Neuronal stem cell (in vitro differentiated cells): ENCODE results near the gene CDSN.
A peak's percentile ranks its signal among the peaks of the same experiment; 100 is the strongest.

ENCODE experiments used
- DNase-seq: peaks from one replicate; pipeline ENCODE4 v3.0.0-alpha.2; 2013; ENCODE audit warnings: low spot score
- H2AFZ ChIP-seq: one replicate; pipeline ENCODE4 v1.6.1; 2013; ENCODE audit warnings: mild to moderate bottlenecking, low read length, inconsistent platforms
- H2AK5ac ChIP-seq: 2 replicates; pipeline ENCODE4 v1.6.1; 2013; ENCODE audit warnings: low read depth, mild to moderate bottlenecking, inconsistent platforms, low read length, moderate library complexity, mixed read lengths
- H2BK120ac ChIP-seq: 2 replicates; pipeline ENCODE4 v1.6.1; 2013; ENCODE audit warnings: low read depth, mild to moderate bottlenecking, inconsistent platforms, low read length, moderate library complexity, mixed read lengths
- H2BK12ac ChIP-seq: one replicate; pipeline ENCODE4 v1.6.1; 2013; ENCODE audit warnings: low read length, inconsistent platforms
- H2BK15ac ChIP-seq: 2 replicates; pipeline ENCODE4 v1.6.1; 2013; ENCODE audit warnings: mild to moderate bottlenecking, low read length, inconsistent platforms, mixed read lengths
- H2BK5ac ChIP-seq: one replicate; pipeline ENCODE4 v1.6.1; 2013; ENCODE audit warnings: inconsistent platforms, mild to moderate bottlenecking, low read length, moderate library complexity
- H3K14ac ChIP-seq: one replicate; pipeline ENCODE4 v1.6.1; 2013; ENCODE audit warnings: low read length, inconsistent platforms
- H3K18ac ChIP-seq: 2 replicates; pipeline ENCODE4 v1.6.1; 2013; ENCODE audit warnings: low read length, inconsistent platforms
- H3K23ac ChIP-seq: 2 replicates; pipeline ENCODE4 v1.6.1; 2013; ENCODE audit warnings: low read depth, mild to moderate bottlenecking, mixed read lengths, low read length, inconsistent platforms; ENCODE audit not compliant: poor library complexity
- H3K27ac ChIP-seq: replicated peaks from 3 replicates; pipeline ENCODE4 v1.5.1; 2013; ENCODE audit warnings: low read length, inconsistent platforms
- H3K27me3 ChIP-seq, 3 experiments: 2 replicates each; pipeline ENCODE4 v1.6.1; 2013; ENCODE audit warnings: low read length in 3 of 3, mild to moderate bottlenecking in 2 of 3, inconsistent platforms in 1 of 3, low read depth in 1 of 3, mixed read lengths in 1 of 3, moderate library complexity in 1 of 3; ENCODE audit not compliant: control insufficient read depth in 3 of 3, insufficient read depth in 3 of 3
- H3K36me3 ChIP-seq, 2 donors: replicated peaks in 1 of 2; 2 replicates each; pipeline ENCODE4 v1.6.1; 2013; ENCODE audit warnings: low read length in 2 of 2; ENCODE audit not compliant: control insufficient read depth in 2 of 2, insufficient read depth in 2 of 2
- H3K4ac ChIP-seq: 2 replicates; pipeline ENCODE4 v1.6.1; 2013; ENCODE audit warnings: inconsistent platforms, mild to moderate bottlenecking, low read length, moderate library complexity
- H3K4me1 ChIP-seq, 2 donors: 1 replicate in 1 of 2; 2 replicates in 1 of 2; pipeline ENCODE4 v1.6.1; 2013; ENCODE audit warnings: low read length in 2 of 2, low read depth in 1 of 2; ENCODE audit not compliant: control insufficient read depth in 2 of 2, insufficient read depth in 1 of 2
- H3K4me2 ChIP-seq: one replicate; pipeline ENCODE4 v1.6.1; 2013; ENCODE audit warnings: mild to moderate bottlenecking, low read length, inconsistent platforms; ENCODE audit not compliant: insufficient read depth, poor library complexity, severe bottlenecking
- H3K4me3 ChIP-seq, 2 donors: 2 replicates each; pipeline ENCODE4 v1.5.1; 2013; ENCODE audit warnings: low read length in 2 of 2, mild to moderate bottlenecking in 2 of 2, inconsistent platforms in 1 of 2, moderate library complexity in 1 of 2
- H3K79me1 ChIP-seq: one replicate; pipeline ENCODE4 v1.6.1; 2013; ENCODE audit warnings: low read depth, mild to moderate bottlenecking, inconsistent platforms, low read length, moderate library complexity
- H3K9ac ChIP-seq: one replicate; pipeline ENCODE4 v1.6.1; 2013; ENCODE audit warnings: mild to moderate bottlenecking, low read depth, low read length, inconsistent platforms; ENCODE audit not compliant: poor library complexity
- H3K9me3 ChIP-seq, 2 donors: replicated peaks in 1 of 2; 2 replicates each; pipeline versions ENCODE3 to v1.6.1; 2013; ENCODE audit warnings: low read length in 2 of 2, mild to moderate bottlenecking in 2 of 2, inconsistent platforms in 1 of 2, low read depth in 1 of 2, mixed read lengths in 1 of 2, moderate library complexity in 1 of 2; ENCODE audit not compliant: control insufficient read depth in 2 of 2, insufficient read depth in 1 of 2
- H4K8ac ChIP-seq: one replicate; pipeline ENCODE4 v1.6.1; 2013; ENCODE audit warnings: low read depth, mild to moderate bottlenecking, inconsistent platforms, low read length, moderate library complexity
- H4K91ac ChIP-seq: one replicate; pipeline ENCODE4 v1.6.1; 2013; ENCODE audit warnings: low read length, low read depth, mild to moderate bottlenecking, inconsistent platforms; ENCODE audit not compliant: poor library complexity
- WGBS, 2 donors: extraction: QIAGEN DNeasy Blood & Tissue Kit; methylation state at CpG; one replicate each; pipeline ENCODE4 v1.1.7; 2013; ENCODE audit warnings: missing lambda C conversion rate in 2 of 2, mixed read lengths in 1 of 2; ENCODE audit not compliant: insufficient read length in 2 of 2, insufficient replicate concordance in 1 of 2; ENCODE audit errors: extremely low coverage in 2 of 2; 5-methylcytosine and 5-hydroxymethylcytosine counted together

CDSN gene

DNA sequence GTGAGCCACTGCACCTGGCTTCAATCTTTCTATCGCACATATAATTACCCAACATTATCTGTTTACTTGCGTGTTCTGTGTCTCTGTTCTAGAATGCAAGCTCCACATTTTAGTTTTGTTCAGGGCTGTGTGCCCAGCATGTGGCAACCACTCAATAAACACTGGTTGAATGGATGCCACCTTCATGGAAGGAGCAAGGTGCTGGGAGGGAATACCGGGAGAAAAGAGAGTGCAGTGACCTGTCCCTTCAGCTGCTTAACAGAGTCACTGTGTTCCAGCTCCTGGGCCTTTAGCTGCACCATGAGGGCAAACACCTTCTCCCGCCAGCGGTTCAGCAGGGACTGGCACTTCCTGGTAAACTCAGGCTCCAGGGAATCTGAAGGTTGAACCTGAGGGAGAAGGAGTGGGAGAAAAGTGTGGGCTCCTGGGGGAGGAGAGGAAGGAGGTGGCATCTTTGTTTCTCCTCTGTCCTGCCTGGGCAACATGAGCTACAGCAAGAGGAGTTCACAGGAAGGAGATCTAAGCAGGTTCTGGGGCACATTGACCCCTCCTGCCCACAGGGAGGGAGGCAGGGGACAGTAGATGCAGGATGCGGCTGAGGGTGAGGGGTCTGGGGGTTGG, 29.7 kb upstream of the CDSN start:
- no peak overlapping the region for H3K27ac ChIP-seq
- no peak overlapping the region for H3K18ac ChIP-seq
- no peak overlapping the region for H2BK120ac ChIP-seq
- peaks cover 2% of the 10 kb centered on the region for H3K79me1 ChIP-seq
- peak overlapping the region; percentile 8 for H3K23ac ChIP-seq
- H3K9ac ChIP-seq, result peak overlapping the region; percentile 30
- no peaks in the 10 kb centered on the region for H3K9me3 ChIP-seq
- no peak overlapping the region for H3K14ac ChIP-seq
- H3K4me1 ChIP-seq, result no peaks in the 10 kb centered on the region
- no CpG with 5 or more reads among the region's 6 CpGs for WGBS, 2 donors
- H3K36me3 ChIP-seq, result peaks cover 31 to 60% of the 10 kb centered on the region in 2 donors
- H4K8ac ChIP-seq, result no peak overlapping the region
- H2AK5ac ChIP-seq, result no peak overlapping the region
- no peak overlapping the region for H3K4me3 ChIP-seq
- DNase-seq, result no peak
- no peak overlapping the region for H2BK15ac ChIP-seq
- no peak overlapping the region for H2AFZ ChIP-seq
- no peak overlapping the region for H2BK12ac ChIP-seq
- no peak overlapping the region for H3K4me2 ChIP-seq
- H3K4ac ChIP-seq, result no peak overlapping the region
- no peak overlapping the region for H2BK5ac ChIP-seq
- H3K27me3 ChIP-seq, result no peaks in the 10 kb centered on the region
- no peak overlapping the region for H4K91ac ChIP-seq

DNA sequence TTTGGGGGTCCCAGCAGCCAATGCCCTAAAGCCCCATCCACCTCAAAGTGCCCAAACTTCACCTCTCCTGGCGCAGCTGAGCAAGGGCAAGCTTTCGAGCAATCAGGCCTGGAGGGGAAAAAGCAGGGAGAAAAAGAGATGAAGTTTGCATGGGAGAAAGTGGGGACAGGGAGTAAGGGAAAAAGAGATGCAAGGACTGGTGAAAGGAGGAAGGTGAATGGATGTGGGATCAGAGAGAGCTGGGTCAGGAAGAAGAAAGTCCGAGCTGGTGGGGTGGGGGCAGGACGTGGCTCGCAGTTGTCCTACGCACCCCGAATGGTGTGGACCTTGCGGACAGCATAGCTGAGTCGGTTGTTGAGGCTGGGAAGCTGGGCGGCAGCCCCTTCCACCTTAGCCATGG, 25.1 kb upstream of the CDSN start:
- no peak overlapping the region for H3K27ac ChIP-seq
- H3K9me3 ChIP-seq, result no peaks in the 10 kb centered on the region
- no peak overlapping the region for H2AFZ ChIP-seq
- H3K4me3 ChIP-seq, result no peak overlapping the region
- peaks cover 27 to 67% of the 10 kb centered on the region in 2 donors for H3K36me3 ChIP-seq
- no peak overlapping the region for H3K9ac ChIP-seq
- H3K27me3 ChIP-seq, result no peaks in the 10 kb centered on the region
- H3K18ac ChIP-seq, result no peak overlapping the region
- no peak overlapping the region for H4K91ac ChIP-seq
- H3K23ac ChIP-seq, result no peak overlapping the region
- no peak overlapping the region for H2BK15ac ChIP-seq
- H2BK5ac ChIP-seq, result no peak overlapping the region
- H3K4me1 ChIP-seq, result peaks cover 0 to 6% of the 10 kb centered on the region in 2 donors
- H3K14ac ChIP-seq, result no peak overlapping the region
- no peak overlapping the region for H3K4ac ChIP-seq
- H3K4me2 ChIP-seq, result no peak overlapping the region
- no peak overlapping the region for H2AK5ac ChIP-seq
- no CpG with 5 or more reads among the region's 10 CpGs for WGBS, 2 donors
- no peak for DNase-seq
- H4K8ac ChIP-seq, result no peak overlapping the region
- H3K79me1 ChIP-seq, result no peaks in the 10 kb centered on the region
- no peak overlapping the region for H2BK12ac ChIP-seq
- no peak overlapping the region for H2BK120ac ChIP-seq

DNA sequence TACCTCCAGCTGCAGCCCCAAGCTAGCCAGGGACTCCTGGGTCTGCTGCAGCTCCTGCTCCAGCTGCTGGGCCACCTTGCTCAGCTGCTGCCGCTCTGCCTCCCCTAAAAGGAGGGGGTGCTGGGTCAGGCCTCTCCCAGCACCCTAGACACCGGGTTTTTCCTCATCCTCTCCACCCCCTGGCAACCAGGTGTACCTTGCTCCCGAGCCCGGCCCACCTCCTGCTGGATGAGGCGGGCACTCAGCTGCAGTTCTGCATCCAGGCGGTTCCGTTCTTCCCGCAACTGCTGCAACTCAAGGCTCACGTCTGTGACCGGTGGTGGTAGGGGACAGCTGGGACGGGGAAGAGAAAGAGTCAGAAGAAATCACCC, 24.7 kb upstream of the CDSN start:
- H2BK12ac ChIP-seq, result no peak overlapping the region
- no CpG with 5 or more reads among the region's 11 CpGs for WGBS, 2 donors
- peaks cover 0 to 7% of the 10 kb centered on the region in 2 donors for H3K4me1 ChIP-seq
- H3K4me3 ChIP-seq, result no peak overlapping the region
- H3K27me3 ChIP-seq, result no peaks in the 10 kb centered on the region
- no peak overlapping the region for H4K91ac ChIP-seq
- H3K14ac ChIP-seq, result no peak overlapping the region
- no peak overlapping the region for H4K8ac ChIP-seq
- no peak overlapping the region for H2BK5ac ChIP-seq
- H3K18ac ChIP-seq, result no peak overlapping the region
- H2BK15ac ChIP-seq, result no peak overlapping the region
- DNase-seq, result no peak
- no peaks in the 10 kb centered on the region for H3K79me1 ChIP-seq
- no peak overlapping the region for H3K4ac ChIP-seq
- no peak overlapping the region for H3K4me2 ChIP-seq
- H2BK120ac ChIP-seq, result no peak overlapping the region
- H2AFZ ChIP-seq, result no peak overlapping the region
- no peak overlapping the region for H3K27ac ChIP-seq
- H3K23ac ChIP-seq, result peak overlapping the region; percentile 55
- H2AK5ac ChIP-seq, result no peak overlapping the region
- no peak overlapping the region for H3K9ac ChIP-seq
- H3K9me3 ChIP-seq, result no peaks in the 10 kb centered on the region
- peaks cover 22 to 62% of the 10 kb centered on the region in 2 donors for H3K36me3 ChIP-seq

DNA sequence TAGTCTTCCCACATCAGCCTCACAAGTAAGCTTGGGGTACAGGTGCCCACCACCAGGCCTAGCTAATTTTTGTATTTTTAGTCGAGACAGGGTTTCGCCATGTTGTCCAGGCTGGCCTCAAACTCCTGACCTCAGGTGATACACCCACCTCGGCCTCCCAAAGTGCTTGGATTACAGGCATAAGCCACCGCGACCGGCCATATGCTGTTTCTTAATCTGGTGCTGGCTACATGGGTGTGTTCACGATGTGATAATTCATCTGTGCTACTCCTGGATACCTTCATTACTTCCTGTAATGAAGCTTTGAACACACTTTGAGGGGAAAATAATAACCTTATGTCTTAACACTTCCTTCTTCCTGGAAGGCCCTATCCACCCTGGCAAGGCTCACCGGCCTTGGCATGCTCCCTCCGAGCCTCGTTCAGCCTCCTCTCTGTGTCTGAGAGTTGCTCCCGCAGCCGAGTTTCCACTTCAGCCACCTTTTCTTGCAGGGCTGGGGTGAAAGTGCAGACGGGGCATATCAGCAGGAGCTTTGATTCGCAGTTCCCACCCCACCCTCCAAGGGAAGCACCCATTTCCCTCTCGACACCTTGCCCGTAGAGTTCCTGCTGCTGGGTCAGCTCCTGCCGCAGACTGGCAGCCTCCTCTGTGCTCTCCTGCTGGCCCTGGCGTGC, 24.2 kb upstream of the CDSN start:
- Histone ChIP-seq H2BK5ac (no peak overlapping the region), H3K36me3 (peaks cover 20 to 57% of the 10 kb centered on the region in 2 donors), H3K18ac (no peak overlapping the region), H3K4me1 (peaks cover 0 to 9% of the 10 kb centered on the region in 2 donors), H2BK120ac (no peak overlapping the region), H2AFZ (no peak overlapping the region), H3K4me2 (no peak overlapping the region), H2BK12ac (no peak overlapping the region), H3K27ac (no peak overlapping the region), H4K8ac (no peak overlapping the region), H2BK15ac (no peak overlapping the region), H3K23ac (peak overlapping the region; percentile 55), H3K4ac (no peak overlapping the region), H3K14ac (no peak overlapping the region), H2AK5ac (no peak overlapping the region), H3K79me1 (no peaks in the 10 kb centered on the region), H3K4me3 (no peak overlapping the region), H4K91ac (no peak overlapping the region), H3K9ac (no peak overlapping the region), H3K27me3 (no peaks in the 10 kb centered on the region), H3K9me3 (no peaks in the 10 kb centered on the region)
- no CpG with 5 or more reads among the region's 18 CpGs for WGBS, 2 donors
- no peak for DNase-seq
